GM21576 (cell line): Measurements from ENCODE around the gene USH1G.
"Not testable (repeated sequence)": the region's sequence is repeated elsewhere in the genome, so short reads cannot be mapped to it uniquely, and the experiment has no call there.

Experiments
- ATAC-seq: cut with Tn5 transposase; IDR thresholded peaks from one replicate; pipeline ENCODE4 v1.9.1; 2021; ENCODE audit warnings: mild to moderate bottlenecking, moderate library complexity; ENCODE audit not compliant: unreplicated experiment

USH1G gene

GRCh38 chr17:74935585-74936469 lies 12.8 kb upstream of the USH1G start, which contains the start of gene OTOP3:
Gene OTOP3, plus strand, starts transcription at chr17:74935898. Its CDS starts 24 bp downstream, at chr17:74935922.
- no peak for ATAC-seq

GRCh38 chr17:74935048-74935447 lies 12.0 kb upstream of the USH1G start:
- no peak for ATAC-seq

GRCh38 chr17:74930535-74931036 lies 7.5 kb upstream of the USH1G start:
- no peak for ATAC-seq

GRCh38 chr17:74928786-74929185 lies 5.7 kb upstream of the USH1G start:
- ATAC-seq, result no peak

- ATAC-seq, result no peak
Measured at GRCh38 chr17:74925242-74925641, 2.2 kb upstream of the USH1G start.

GRCh38 chr17:74924250-74924948 lies 1.3 kb upstream of the USH1G start, which contains the start of gene OTOP2:
Gene OTOP2, plus strand, starts transcription at chr17:74924273. Its CDS starts 360 bp downstream, at chr17:74924633.
- ATAC-seq, result no peak

- no peak for ATAC-seq
Measured at GRCh38 chr17:74923538-74924249, 639 bp upstream of the USH1G start.

GRCh38 chr17:74922172-74922571 lies 883 bp downstream of the USH1G start:
- no peak for ATAC-seq

GRCh38 chr17:74921769-74922168 lies 1.3 kb downstream of the USH1G start:
- ATAC-seq, result no peak

GRCh38 chr17:74921026-74921681 lies 1.9 kb downstream of the USH1G start:
- no peak for ATAC-seq

- ATAC-seq, result no peak
Measured at GRCh38 chr17:74920642-74921025, 2.4 kb downstream of the USH1G start.

- ATAC-seq, result no peak
Measured at GRCh38 chr17:74920306-74920620, 2.8 kb downstream of the USH1G start.

GRCh38 chr17:74919440-74920305 lies 3.4 kb downstream of the USH1G start:
- no peak for ATAC-seq

GRCh38 chr17:74918906-74919305 lies 4.1 kb downstream of the USH1G start:
- no peak for ATAC-seq

- ATAC-seq, result no peak
Measured at GRCh38 chr17:74917430-74917829, 5.6 kb downstream of the USH1G start.

GRCh38 chr17:74916851-74917199 lies 6.2 kb downstream of the USH1G start:
- ATAC-seq, result no peak

- ATAC-seq, result no peak
Measured at GRCh38 chr17:74916136-74916850, 6.8 kb downstream of the USH1G start.

GRCh38 chr17:74911423-74911822 lies 11.6 kb downstream of the USH1G start:
- ATAC-seq, result not testable (repeated sequence)

- not testable (repeated sequence) for ATAC-seq
Measured at GRCh38 chr17:74909097-74909496, 14.0 kb downstream of the USH1G start.
